ENCODE results near the gene DHRS3. TPM values are rescaled to one million over a fixed set of nuclear protein-coding genes. Genes with fewer than 3 reads are reported as not detected.

Gene DHRS3
- total RNA-seq, 4 donors from 2014 or later, result 180 to 449 (median 358) TPM

- no peak for DNase-seq (ENCODE audit: low spot score in 2 of 2)
- Histone ChIP-seq H3K27ac (peak overlapping the region; percentile 9 to 98 (median 82)), H3K4me3 (no peak overlapping the region), H3K9me3 (no peaks in the 10 kb centered on the region), H3K27me3 (no peaks in the 10 kb centered on the region), H3K36me3 (no peaks in the 10 kb centered on the region), H3K4me1 (peaks cover 0 to 56% (median 32%) of the 10 kb centered on the region in 4 donors)
- TF ChIP-seq EP300 (IDR thresholded peaks at IDR 0.05) (no peak), POLR2A (IDR thresholded peaks at IDR 0.05) (no peak), CTCF (IDR thresholded peaks at IDR 0.05) (no peak)
- WGBS, 2 donors, result 37 to 38% methylated on average over 12 of the region's 12 CpGs
Observed at GRCh38 chr1:12622506-12622905, 4.5 kb upstream of the DHRS3 start.

- no peaks in the 10 kb centered on the region for H3K36me3 ChIP-seq
- 45 to 53% methylated on average over 11 to 15 of the region's 15 CpGs for WGBS, 2 donors
- no peak for TF ChIP-seq POLR2A (IDR thresholded peaks at IDR 0.05)
- TF ChIP-seq EP300 (IDR thresholded peaks at IDR 0.05), result peak in 1 of 2 donors; percentile 58
- no peaks in the 10 kb centered on the region for H3K9me3 ChIP-seq
- no peak for DNase-seq (ENCODE audit: low spot score in 2 of 2)
- no peaks in the 10 kb centered on the region for H3K27me3 ChIP-seq
- H3K4me1 ChIP-seq, result peaks cover 0 to 51% (median 32%) of the 10 kb centered on the region in 4 donors
- H3K27ac ChIP-seq, result peak overlapping the region; percentile 9 to 98 (median 82)
- no peak overlapping the region for H3K4me3 ChIP-seq
Observed at GRCh38 chr1:12621346-12622335, 3.6 kb upstream of the DHRS3 start.

- WGBS, 2 donors, result 75 to 84% methylated on average over 8 of the region's 8 CpGs
- H3K4me1 ChIP-seq, result peaks cover 0 to 50% (median 32%) of the 10 kb centered on the region in 4 donors
- H3K27me3 ChIP-seq, result no peaks in the 10 kb centered on the region
- no peaks in the 10 kb centered on the region for H3K9me3 ChIP-seq
- no peaks in the 10 kb centered on the region for H3K36me3 ChIP-seq
- DNase-seq (ENCODE audit: low spot score in 2 of 2), result no peak
- TF ChIP-seq CTCF (IDR thresholded peaks at IDR 0.05), result no peak
- TF ChIP-seq POLR2A (IDR thresholded peaks at IDR 0.05), result no peak
- TF ChIP-seq EP300 (IDR thresholded peaks at IDR 0.05), result no peak
- peak overlapping the region in 3 of 4 donors; percentile 91 to 98 (median 98) for H3K27ac ChIP-seq
- H3K4me3 ChIP-seq, result no peak overlapping the region
Observed at GRCh38 chr1:12620931-12621330, 2.9 kb upstream of the DHRS3 start.

- no peaks in the 10 kb centered on the region for H3K27me3 ChIP-seq
- 20 to 35% methylated on average over 4 of the region's 4 CpGs for WGBS, 2 donors
- no peak for DNase-seq (ENCODE audit: low spot score in 2 of 2)
- H3K27ac ChIP-seq, result peak overlapping the region; percentile 91 to 98 (median 94)
- no peaks in the 10 kb centered on the region for H3K9me3 ChIP-seq
- no peaks in the 10 kb centered on the region for H3K36me3 ChIP-seq
- H3K4me1 ChIP-seq, result peaks cover 0 to 50% (median 32%) of the 10 kb centered on the region in 4 donors
- peak overlapping the region in 1 of 4 donors; percentile 84 for H3K4me3 ChIP-seq
- TF ChIP-seq POLR2A (IDR thresholded peaks at IDR 0.05) (no peak), CTCF (IDR thresholded peaks at IDR 0.05) (no peak), EP300 (IDR thresholded peaks at IDR 0.05) (no peak)
Observed at GRCh38 chr1:12620488-12620865, 2.5 kb upstream of the DHRS3 start.

- Histone ChIP-seq H3K36me3 (no peaks in the 10 kb centered on the region), H3K4me1 (peaks cover 0 to 52% (median 32%) of the 10 kb centered on the region in 4 donors), H3K9me3 (no peaks in the 10 kb centered on the region), H3K27me3 (no peaks in the 10 kb centered on the region), H3K27ac (peak overlapping the region; percentile 91 to 98 (median 94)), H3K4me3 (peak overlapping the region; percentile 47 to 84 (median 76))
- WGBS, 2 donors, result 6 to 8% methylated on average over 17 to 23 of the region's 23 CpGs
- DNase-seq (ENCODE audit: low spot score in 2 of 2), result peak; percentile 86 to 93
- TF ChIP-seq POLR2A (IDR thresholded peaks at IDR 0.05) (peak in 1 of 2 donors; percentile 40), CTCF (IDR thresholded peaks at IDR 0.05) (peak; percentile 95 to 98 (median 97)), EP300 (IDR thresholded peaks at IDR 0.05) (peak in 1 of 2 donors; percentile 80)
Observed at GRCh38 chr1:12619792-12620487, 1.9 kb upstream of the DHRS3 start.
